Heart left ventricle (tissue), 16 donors: ENCODE data around the gene PEMT. TPM values are rescaled to one million over a fixed set of nuclear protein-coding genes. Genes with fewer than 3 reads are reported as not detected.

ENCODE experiments used
- ATAC-seq, 4 donors: fragments of 200-7000 bp; cut with Tn5 transposase; one replicate each; pipeline ENCODE4 v1.9.1; 2020 to 2022; ENCODE audit warnings: moderate library complexity in 4 of 4, mild to moderate bottlenecking in 3 of 4, moderate number of reproducible peaks in 1 of 4
- DNase-seq, 5 donors: peaks; one replicate each; pipeline ENCODE4 v3.0.0-alpha.2; 2020
- H3K27ac ChIP-seq, 12 donors: fragments of 200-600 bp; sonication (generic) in 4 of 12; one replicate each; pipeline versions ENCODE4 v1.5.0 to v1.8.0; 2016 to 2022; ENCODE audit warnings: mild to moderate bottlenecking in 2 of 12
- H3K27me3 ChIP-seq, 9 donors: fragments of 200-600 bp; sonication (generic) in 2 of 9; one replicate each; pipeline versions ENCODE4 v1.5.1 to v1.8.0; 2016 to 2022; ENCODE audit warnings: mild to moderate bottlenecking in 3 of 9
- H3K36me3 ChIP-seq, 9 donors: fragments of 200-600 bp; sonication (generic) in 2 of 9; one replicate each; pipeline versions ENCODE4 v1.5.0 to v1.8.0; 2018 to 2022; ENCODE audit warnings: mild to moderate bottlenecking in 2 of 9
- H3K4me1 ChIP-seq, 12 donors: fragments of 200-600 bp; sonication (generic) in 4 of 12; one replicate each; pipeline versions ENCODE4 v1.5.0 to v1.8.0; 2016 to 2022; ENCODE audit warnings: mild to moderate bottlenecking in 3 of 12
- H3K4me3 ChIP-seq, 12 donors: fragments of 200-600 bp; sonication (generic) in 4 of 12; one replicate each; pipeline versions ENCODE4 v1.5.0 to v1.8.0; 2017 to 2022; ENCODE audit warnings: mild to moderate bottlenecking in 9 of 12, moderate library complexity in 4 of 12
- H3K9me3 ChIP-seq, 12 donors: fragments of 200-600 bp; sonication (generic) in 4 of 12; one replicate each; pipeline versions ENCODE4 v1.5.0 to v1.8.0; 2016 to 2022; ENCODE audit warnings: mild to moderate bottlenecking in 1 of 12
- CTCF ChIP-seq, 12 donors: fragments of 200-600 bp; sonication (generic) in 4 of 12; IDR thresholded peaks; one replicate each; pipeline versions ENCODE4 v1.5.0 to v1.8.0; 2018 to 2022; ENCODE audit warnings: antibody characterized with exemption in 12 of 12, mild to moderate bottlenecking in 5 of 12
- POLR2A ChIP-seq, 2 donors: fragments of 450-650 bp; IDR thresholded peaks; one replicate each; pipeline ENCODE4 v1.6.1; 2017; ENCODE audit warnings: antibody characterized with exemption in 2 of 2, mild to moderate bottlenecking in 2 of 2, moderate library complexity in 2 of 2
- WGBS, 4 donors: extraction: QIAGEN DNeasy Blood & Tissue Kit in 2 of 4; methylation state at CpG; one replicate each; pipeline versions ENCODE4 v1.1.5 to v1.1.7; 2013 to 2018; 5-methylcytosine and 5-hydroxymethylcytosine counted together
- intact Hi-C, 10 donors: fragments of 100-400 bp; cut with DNase I; formaldehyde crosslinking; loops; one replicate each; pipeline versions ENCODE4 v1.11.1 to v1.14.2; 2022
- polyA plus RNA-seq, 2 donors: library from polyadenylated mRNA; stranded (reverse); fragments of 200-250 nt; gene quantifications; one replicate each; pipeline ENCODE4 v1.2.3, GENCODE V29; 2013
- total RNA-seq, 9 donors: library from RNA; depleted of rRNA in 2 of 9; stranded (reverse); fragments of >200 nt in 2 of 9; fragmentation: NEBNext Ultra II Directional in 3 of 9; extraction: Animal tissue kit (Norgen Biotek cat#: 25700) in 3 of 9; gene quantifications; one replicate each; pipeline versions ENCODE4 v1.1.0 to v1.2.4, GENCODE V29; 2016 to 2023
- donor health status: ischemic (EF 13 %, LVEDD 7.1; RV severe dilation, severe dysfunction).
- donor health status: healthy with polysubstance abuse.
- donor health status: DM: no; HTN: yes; CAD: no.
- donor health status: DM: no; HTN: no; CAD: no.
- donor health status: ischemic (EF 25% LVEDD 6.9; RV normal size, moderate dysfunction).
- donor health status: ischemic (EF 25% LVEDD 5.7; RV mildly dilated, moderate dysfunction).
- donor health status: healthy.
- donor health status: DM: yes; HTN: yes; CAD: no.
- donor health status: ischemic (EF 35%, LVEDD 5.7; RV mildly dilated, moderate dysfunction).
- donor health status: nonischemic (EF 11% LVEDD 7.7; RV severe dilation, severe dysfunction).
- donor health status: DM: yes; HTN: yes; CAD: no.
- donor health status: PGD.
- donor health status: ischemic (EF 29% LVEDD 5.4; RV normal size, mild dysfunction).
- donor health status: nonischemic (EF 23%, LVEDD 6.1; RV moderate dilation, normal function).

The PEMT gene
- total and polyA plus RNA-seq, 11 donors, result 15.7 to 42.2 (median 25.4) TPM

- 65 to 76% (median 69%) methylated on average over 18 to 19 of the region's 19 CpGs for WGBS, 4 donors
Observed at GRCh38 chr17:17626151-17626805, 34.8 kb upstream of the PEMT start.

DNA sequence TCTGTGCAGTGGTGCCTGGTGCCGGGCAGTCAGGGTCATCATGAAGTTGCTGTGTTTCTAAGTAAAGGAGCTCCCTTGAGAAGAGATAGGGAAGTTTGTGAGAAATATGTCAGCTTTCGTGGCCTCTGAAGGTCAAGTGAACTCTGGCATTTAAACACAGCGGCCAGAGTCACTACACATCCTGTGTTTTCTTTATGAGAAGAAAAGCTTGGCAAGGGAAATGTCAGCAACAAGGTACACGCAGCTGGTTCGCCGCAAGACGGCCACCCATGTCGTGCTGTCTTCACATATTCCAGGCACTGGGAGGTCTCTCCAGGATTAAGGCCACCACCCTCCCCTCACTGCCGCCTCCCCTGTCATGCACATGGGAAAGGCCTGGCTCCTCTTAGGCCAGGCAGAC lies 33.2 kb upstream of the PEMT start:
- no peak overlapping the region for H3K27ac ChIP-seq
- ATAC-seq (no peak), DNase-seq (no peak)
- intact Hi-C loops, result no loop called here
- no peaks in the 10 kb centered on the region for H3K4me1 ChIP-seq
- no peaks in the 10 kb centered on the region for H3K9me3 ChIP-seq
- no peaks in the 10 kb centered on the region for H3K27me3 ChIP-seq
- no peak overlapping the region for H3K4me3 ChIP-seq
- TF ChIP-seq CTCF (IDR thresholded peaks at IDR 0.05) (no peak), POLR2A (IDR thresholded peaks at IDR 0.05) (no peak)
- WGBS, 4 donors, result 51 to 79% (median 60%) methylated on average over 8 to 9 of the region's 9 CpGs
- H3K36me3 ChIP-seq, result no peaks in the 10 kb centered on the region

More at GRCh38 chr17:17626151-17626805, 34.8 kb upstream of the PEMT start:
- intact Hi-C loops, result no loop called here
- TF ChIP-seq POLR2A (IDR thresholded peaks at IDR 0.05), result no peak
- TF ChIP-seq CTCF (IDR thresholded peaks at IDR 0.05), result no peak
- Histone ChIP-seq H3K4me3 (no peak overlapping the region), H3K27ac (no peak overlapping the region), H3K9me3 (no peaks in the 10 kb centered on the region), H3K27me3 (no peaks in the 10 kb centered on the region), H3K36me3 (no peaks in the 10 kb centered on the region), H3K4me1 (no peaks in the 10 kb centered on the region)
- no peak for ATAC-seq
- peak in 1 of 5 donors; percentile 13 for DNase-seq

DNA sequence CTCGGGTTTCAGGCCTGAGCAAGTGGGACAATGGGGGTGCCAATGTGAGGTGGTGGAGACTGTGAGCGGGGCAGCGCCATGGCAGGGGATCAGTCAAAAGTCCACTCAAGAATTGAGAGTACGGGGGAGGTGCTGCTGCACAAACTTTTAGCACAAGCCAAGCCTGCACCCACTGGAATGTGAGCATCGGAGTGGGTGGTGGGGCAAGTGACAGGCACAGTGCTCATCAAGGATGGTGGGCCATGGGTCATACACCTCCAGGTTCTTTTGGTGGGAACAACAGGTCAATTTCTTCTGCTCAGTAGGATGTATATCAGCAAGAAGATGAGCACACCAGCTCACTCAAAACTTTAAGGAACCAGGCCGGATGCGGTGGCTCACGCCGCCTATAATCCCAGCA lies 32.4 kb upstream of the PEMT start:
- intact Hi-C loops, result no loop called here
- Histone ChIP-seq H3K27me3 (no peaks in the 10 kb centered on the region), H3K4me1 (no peaks in the 10 kb centered on the region), H3K9me3 (no peaks in the 10 kb centered on the region), H3K27ac (no peak overlapping the region), H3K4me3 (no peak overlapping the region), H3K36me3 (no peaks in the 10 kb centered on the region)
- ATAC-seq, result no peak
- TF ChIP-seq POLR2A (IDR thresholded peaks at IDR 0.05) (no peak), CTCF (IDR thresholded peaks at IDR 0.05) (no peak)
- WGBS, 4 donors, result 95 to 97% (median 97%) methylated on average over 9 of the region's 9 CpGs
- peak in 1 of 5 donors; percentile 3 for DNase-seq

- TF ChIP-seq POLR2A (IDR thresholded peaks at IDR 0.05) (no peak), CTCF (IDR thresholded peaks at IDR 0.05) (no peak)
- Histone ChIP-seq H3K4me3 (no peak overlapping the region), H3K36me3 (no peaks in the 10 kb centered on the region), H3K4me1 (no peaks in the 10 kb centered on the region), H3K9me3 (no peaks in the 10 kb centered on the region), H3K27me3 (no peaks in the 10 kb centered on the region), H3K27ac (no peak overlapping the region)
- no peak for DNase-seq
- no peak for ATAC-seq
- intact Hi-C loops, result no loop called here
- 77 to 84% (median 78%) methylated on average over 6 of the region's 6 CpGs for WGBS, 4 donors
Observed at GRCh38 chr17:17621254-17621653, 29.7 kb upstream of the PEMT start.
